Activated T-helper 17 cell treated with anti-CD3 and anti-CD28 coated beads, Interleukin-2, amount 50 U/mL, for 72 hours (primary cell): Measurements from ENCODE around the gene ATIC. TPM values are rescaled to one million over a fixed set of nuclear protein-coding genes. Genes with fewer than 3 reads are reported as not detected.

Experiments
- ATAC-seq: fragments of 150-1000 bp; cut with Tn5 transposase; replicated peaks from 2 replicates; pipeline ENCODE4 v1.10.0; 2021; ENCODE audit warnings: mild to moderate bottlenecking, moderate library complexity
- H3K27ac Mint-ChIP-seq: one replicate; pipeline ENCODE4 v1.8.0; 2022; ENCODE audit warnings: mixed read lengths
- H3K27me3 Mint-ChIP-seq: one replicate; pipeline ENCODE4 v1.8.0; 2022; ENCODE audit warnings: mixed read lengths
- H3K36me3 Mint-ChIP-seq: one replicate; pipeline ENCODE4 v1.8.0; 2022; ENCODE audit warnings: low read depth, mild to moderate bottlenecking, mixed read lengths
- H3K4me1 Mint-ChIP-seq: one replicate; pipeline ENCODE4 v1.8.0; 2022; ENCODE audit warnings: mixed read lengths
- H3K4me3 Mint-ChIP-seq: one replicate; pipeline ENCODE4 v1.8.0; 2022; ENCODE audit warnings: mild to moderate bottlenecking, mixed read lengths
- H3K9me3 Mint-ChIP-seq: one replicate; pipeline ENCODE4 v1.8.0; 2022; ENCODE audit warnings: mixed read lengths
- total RNA-seq, 2 donors: library from RNA; stranded (reverse); gene quantifications; one replicate each; pipeline ENCODE4 v1.2.3, GENCODE V29; 2022

ATIC gene
- total RNA-seq, 2 donors from 2014 or later: 117 to 247 TPM

- no peaks in the 10 kb centered on the region for H3K4me1 Mint-ChIP-seq
- no peak overlapping the region for H3K4me3 Mint-ChIP-seq
- no peaks in the 10 kb centered on the region for H3K27me3 Mint-ChIP-seq
- no peak for ATAC-seq
- H3K27ac Mint-ChIP-seq: no peak overlapping the region
- H3K9me3 Mint-ChIP-seq: no peaks in the 10 kb centered on the region
- no peaks in the 10 kb centered on the region for H3K36me3 Mint-ChIP-seq
Measured at GRCh38 chr2:215382480-215382879, 70.6 kb downstream of the ATIC start.

- Mint-ChIP-seq H3K27ac (no peak overlapping the region), H3K4me3 (no peak overlapping the region), H3K4me1 (no peaks in the 10 kb centered on the region), H3K27me3 (no peaks in the 10 kb centered on the region), H3K36me3 (no peaks in the 10 kb centered on the region), H3K9me3 (no peaks in the 10 kb centered on the region)
- no peak for ATAC-seq
Measured at GRCh38 chr2:215383652-215384279, 71.9 kb downstream of the ATIC start.

- Mint-ChIP-seq H3K27ac (no peak overlapping the region), H3K36me3 (no peaks in the 10 kb centered on the region), H3K4me1 (no peaks in the 10 kb centered on the region), H3K4me3 (no peak overlapping the region), H3K27me3 (no peaks in the 10 kb centered on the region), H3K9me3 (no peaks in the 10 kb centered on the region)
- ATAC-seq: no peak
Measured at GRCh38 chr2:215384710-215385109, 72.9 kb downstream of the ATIC start.

GRCh38 chr2:215386566-215386965 lies 74.7 kb downstream of the ATIC start:
- ATAC-seq: no peak
- Mint-ChIP-seq H3K27me3 (peaks cover 2% of the 10 kb centered on the region), H3K4me1 (no peaks in the 10 kb centered on the region), H3K27ac (no peak overlapping the region), H3K9me3 (no peaks in the 10 kb centered on the region), H3K36me3 (no peaks in the 10 kb centered on the region), H3K4me3 (no peak overlapping the region)

- no peak overlapping the region for H3K4me3 Mint-ChIP-seq
- no peaks in the 10 kb centered on the region for H3K9me3 Mint-ChIP-seq
- H3K27me3 Mint-ChIP-seq: peaks cover 8% of the 10 kb centered on the region
- H3K36me3 Mint-ChIP-seq: no peaks in the 10 kb centered on the region
- no peaks in the 10 kb centered on the region for H3K4me1 Mint-ChIP-seq
- no peak overlapping the region for H3K27ac Mint-ChIP-seq
- ATAC-seq: no peak
Measured at GRCh38 chr2:215388002-215388728, 76.3 kb downstream of the ATIC start.

GRCh38 chr2:215390550-215390913 lies 78.7 kb downstream of the ATIC start:
- H3K27me3 Mint-ChIP-seq: peaks cover 12% of the 10 kb centered on the region
- ATAC-seq: no peak
- no peaks in the 10 kb centered on the region for H3K9me3 Mint-ChIP-seq

GRCh38 chr2:215391531-215391930 lies 79.7 kb downstream of the ATIC start:
- no peaks in the 10 kb centered on the region for H3K9me3 Mint-ChIP-seq
- no peak for ATAC-seq
- no peak overlapping the region for H3K4me3 Mint-ChIP-seq
- no peaks in the 10 kb centered on the region for H3K4me1 Mint-ChIP-seq
- no peak overlapping the region for H3K27ac Mint-ChIP-seq
- peaks cover 13% of the 10 kb centered on the region for H3K27me3 Mint-ChIP-seq
- H3K36me3 Mint-ChIP-seq: no peaks in the 10 kb centered on the region

More at GRCh38 chr2:215390550-215390913, 78.7 kb downstream of the ATIC start:
- Mint-ChIP-seq H3K27ac (no peak overlapping the region), H3K4me1 (no peaks in the 10 kb centered on the region), H3K36me3 (no peaks in the 10 kb centered on the region), H3K4me3 (no peak overlapping the region)

- Mint-ChIP-seq H3K27me3 (peaks cover 13% of the 10 kb centered on the region), H3K27ac (no peak overlapping the region), H3K4me1 (no peaks in the 10 kb centered on the region), H3K36me3 (no peaks in the 10 kb centered on the region), H3K4me3 (no peak overlapping the region), H3K9me3 (no peaks in the 10 kb centered on the region)
- no peak for ATAC-seq
Measured at GRCh38 chr2:215392164-215392563, 80.3 kb downstream of the ATIC start.

- Mint-ChIP-seq H3K27me3 (peaks cover 13% of the 10 kb centered on the region), H3K27ac (no peak overlapping the region), H3K4me3 (no peak overlapping the region), H3K36me3 (no peaks in the 10 kb centered on the region), H3K9me3 (no peaks in the 10 kb centered on the region), H3K4me1 (no peaks in the 10 kb centered on the region)
- no peak for ATAC-seq
Measured at GRCh38 chr2:215392687-215393270, 80.9 kb downstream of the ATIC start.

- H3K9me3 Mint-ChIP-seq: no peaks in the 10 kb centered on the region
- H3K36me3 Mint-ChIP-seq: no peaks in the 10 kb centered on the region
- no peaks in the 10 kb centered on the region for H3K4me1 Mint-ChIP-seq
- peaks cover 16% of the 10 kb centered on the region for H3K27me3 Mint-ChIP-seq
- H3K27ac Mint-ChIP-seq: no peak overlapping the region
- no peak for ATAC-seq
- no peak overlapping the region for H3K4me3 Mint-ChIP-seq
Measured at GRCh38 chr2:215394102-215394805, 82.4 kb downstream of the ATIC start.

GRCh38 chr2:215395687-215396460 lies 84.0 kb downstream of the ATIC start:
- Mint-ChIP-seq H3K9me3 (no peaks in the 10 kb centered on the region), H3K27me3 (peaks cover 18% of the 10 kb centered on the region), H3K4me1 (no peaks in the 10 kb centered on the region), H3K27ac (no peak overlapping the region), H3K4me3 (no peak overlapping the region), H3K36me3 (no peaks in the 10 kb centered on the region)
- no peak for ATAC-seq

GRCh38 chr2:215396595-215397313 lies 84.9 kb downstream of the ATIC start:
- no peaks in the 10 kb centered on the region for H3K4me1 Mint-ChIP-seq
- H3K27ac Mint-ChIP-seq: no peak overlapping the region
- H3K36me3 Mint-ChIP-seq: no peaks in the 10 kb centered on the region
- ATAC-seq: no peak
- H3K27me3 Mint-ChIP-seq: peaks cover 15% of the 10 kb centered on the region
- H3K4me3 Mint-ChIP-seq: no peak overlapping the region
- no peaks in the 10 kb centered on the region for H3K9me3 Mint-ChIP-seq

- Mint-ChIP-seq H3K27ac (no peak overlapping the region), H3K4me1 (no peaks in the 10 kb centered on the region), H3K36me3 (no peaks in the 10 kb centered on the region), H3K27me3 (peaks cover 12% of the 10 kb centered on the region), H3K9me3 (no peaks in the 10 kb centered on the region), H3K4me3 (no peak overlapping the region)
- no peak for ATAC-seq
Measured at GRCh38 chr2:215397632-215398341, 85.9 kb downstream of the ATIC start.
